DOHH2 (cell line): ENCODE data around the gene COPG1.

ENCODE experiments used
- CTCF ChIP-seq: fragments of 200-600 bp; sonication (generic); IDR thresholded peaks from one replicate; pipeline ENCODE4 v1.5.1; 2014; ENCODE audit warnings: antibody characterized with exemption, mild to moderate bottlenecking, low read depth, low read length; ENCODE audit not compliant: poor library complexity, severe bottlenecking
- EZH2phosphoT487 ChIP-seq: fragments of 200-600 bp; sonication (generic); IDR thresholded peaks from 2 replicates; pipeline ENCODE4 v1.6.1; 2017; ENCODE audit warnings: borderline replicate concordance, mild to moderate bottlenecking, antibody characterized with exemption, low read length, moderate library complexity, mixed read lengths

DNA sequence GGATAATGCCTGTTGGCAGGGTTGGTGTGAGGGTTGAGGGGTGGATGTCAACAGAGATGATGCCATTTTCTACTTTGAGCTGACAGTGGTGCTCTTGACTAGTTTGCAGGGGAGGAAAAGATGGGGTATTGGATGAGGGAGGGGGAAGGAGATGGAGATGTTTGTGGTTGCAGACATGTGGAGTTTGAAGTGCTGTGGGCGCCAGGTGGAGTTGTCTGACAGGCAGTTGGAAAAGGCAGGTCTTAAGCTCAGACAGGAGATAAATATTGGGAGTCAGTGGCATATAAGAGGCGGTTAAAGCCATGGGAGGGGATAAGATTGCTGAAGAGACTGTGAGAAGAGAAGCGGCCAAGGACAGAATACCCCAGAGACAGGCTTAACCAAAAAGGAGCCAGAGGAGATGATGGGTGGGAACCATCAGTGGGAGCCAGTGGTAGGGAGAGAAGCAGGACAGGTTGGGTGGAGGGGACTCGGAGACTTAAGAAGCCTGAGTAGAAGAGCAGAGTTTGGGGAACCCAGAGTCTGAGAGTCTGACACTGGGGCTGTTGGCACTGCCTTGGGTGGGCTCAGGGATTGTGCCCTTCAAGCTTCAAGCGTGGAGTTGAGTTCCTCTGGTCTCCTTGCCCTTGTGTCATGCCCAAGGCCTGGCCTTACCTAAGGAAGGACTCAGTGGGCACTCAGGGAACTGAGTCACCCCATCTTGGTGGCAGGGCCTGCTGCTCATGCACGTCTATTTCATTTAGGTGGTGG lies 13.9 kb downstream of the COPG1 start:
- TF ChIP-seq EZH2phosphoT487 = no peak
- TF ChIP-seq CTCF = no peak
